Measurements from ENCODE around the gene KLHL26.
"Not testable (repeated sequence)": the region's sequence is repeated elsewhere in the genome, so short reads cannot be mapped to it uniquely, and the experiment has no call there.

The KLHL26 gene, protein sequence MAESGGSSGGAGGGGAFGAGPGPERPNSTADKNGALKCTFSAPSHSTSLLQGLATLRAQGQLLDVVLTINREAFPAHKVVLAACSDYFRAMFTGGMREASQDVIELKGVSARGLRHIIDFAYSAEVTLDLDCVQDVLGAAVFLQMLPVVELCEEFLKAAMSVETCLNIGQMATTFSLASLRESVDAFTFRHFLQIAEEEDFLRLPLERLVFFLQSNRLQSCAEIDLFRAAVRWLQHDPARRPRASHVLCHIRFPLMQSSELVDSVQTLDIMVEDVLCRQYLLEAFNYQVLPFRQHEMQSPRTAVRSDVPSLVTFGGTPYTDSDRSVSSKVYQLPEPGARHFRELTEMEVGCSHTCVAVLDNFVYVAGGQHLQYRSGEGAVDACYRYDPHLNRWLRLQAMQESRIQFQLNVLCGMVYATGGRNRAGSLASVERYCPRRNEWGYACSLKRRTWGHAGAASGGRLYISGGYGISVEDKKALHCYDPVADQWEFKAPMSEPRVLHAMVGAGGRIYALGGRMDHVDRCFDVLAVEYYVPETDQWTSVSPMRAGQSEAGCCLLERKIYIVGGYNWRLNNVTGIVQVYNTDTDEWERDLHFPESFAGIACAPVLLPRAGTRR

GRCh38 chr19:18636969-18637629 lies at the start of gene KLHL26:
Gene KLHL26, plus strand, starts transcription at chr19:18637028. Its CDS starts 27 bp downstream, at chr19:18637055.
- no peak for DNase-seq (ENCODE audit: extremely low read depth in 1 of 2, low read depth in 1 of 2)

- no peak for DNase-seq (ENCODE audit: extremely low read depth in 1 of 2, low read depth in 1 of 2)
Measured at GRCh38 chr19:18587561-18587960, 49.3 kb upstream of the KLHL26 start.

DNA sequence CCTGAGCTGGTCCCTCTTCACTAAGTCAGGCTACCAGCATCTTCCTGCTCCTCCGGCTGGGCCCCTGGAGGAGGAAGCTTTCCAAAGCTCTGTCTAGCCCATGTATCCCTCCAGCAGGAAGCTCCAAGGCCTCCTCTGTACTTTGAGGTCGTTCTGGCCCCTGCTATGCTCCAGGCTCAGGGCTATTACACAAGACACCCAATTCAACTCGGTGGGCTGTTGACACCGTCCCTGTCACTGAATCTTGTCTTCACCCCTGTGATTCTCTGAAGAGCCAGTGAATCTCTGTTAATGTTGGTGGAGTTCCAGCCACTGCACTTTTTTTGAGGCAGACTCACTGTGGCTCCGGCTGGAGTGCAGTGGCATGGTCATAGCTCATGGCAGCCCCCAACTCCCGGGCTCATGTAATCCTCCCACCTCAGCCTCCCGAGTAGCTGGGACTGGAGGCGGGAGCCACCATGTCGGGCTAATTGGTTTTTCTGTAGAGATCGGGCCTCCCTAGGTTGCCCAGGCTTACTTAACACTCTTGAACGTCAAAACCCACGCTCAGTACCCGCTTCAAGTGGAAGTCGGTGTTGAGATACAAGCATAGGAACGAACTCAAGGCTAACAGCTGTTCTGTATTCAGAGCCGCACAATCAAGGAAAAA lies 48.7 kb upstream of the KLHL26 start:
- no peak for DNase-seq (ENCODE audit: extremely low read depth in 1 of 2, low read depth in 1 of 2)

DNA sequence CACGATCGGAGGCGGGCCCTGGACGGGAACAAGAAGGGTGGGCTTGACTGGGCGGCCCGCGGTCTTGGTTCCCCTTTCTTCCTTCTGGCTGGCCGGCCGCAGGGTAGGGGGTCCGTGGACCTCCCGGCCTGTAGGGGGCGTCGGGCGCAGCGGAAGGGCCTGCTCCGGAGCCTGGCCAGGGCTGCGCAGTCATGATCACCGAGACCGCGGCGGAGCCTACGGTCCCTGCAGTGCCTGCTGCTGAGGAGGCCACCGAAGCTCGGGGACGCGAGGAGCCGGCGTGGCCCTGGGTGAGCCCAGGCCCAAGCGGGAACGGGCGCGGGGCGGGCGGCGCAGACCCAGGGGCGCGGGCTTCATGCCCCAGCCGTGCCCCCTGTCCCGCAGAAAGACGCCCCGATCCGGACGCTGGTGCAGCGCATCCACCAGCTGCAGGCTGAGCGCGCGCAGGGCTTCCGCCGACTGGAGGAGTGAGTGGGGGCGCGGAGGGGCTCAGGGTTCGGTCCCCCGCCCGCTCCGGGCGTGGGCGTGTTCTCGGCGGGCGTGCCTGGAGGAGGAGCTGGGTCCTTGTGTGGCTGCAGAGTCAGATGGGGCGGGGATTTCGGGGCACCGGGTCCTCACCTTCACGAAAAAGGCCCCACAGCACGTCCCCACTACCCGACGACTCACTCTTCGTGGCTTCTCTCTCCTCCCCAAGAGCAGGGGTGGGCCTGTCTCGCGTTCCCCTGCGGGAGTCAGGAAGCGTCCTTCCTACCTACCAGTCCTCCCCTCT lies 48.0 kb upstream of the KLHL26 start, which contains the start of gene REX1BD:
Gene REX1BD, plus strand, starts transcription at position 188 of the 769 bp plus-strand sequence. Its CDS starts 4 bp downstream, at position 192.
- DNase-seq (ENCODE audit: extremely low read depth in 1 of 2, low read depth in 1 of 2), result peak; percentile 76 to 79

DNA sequence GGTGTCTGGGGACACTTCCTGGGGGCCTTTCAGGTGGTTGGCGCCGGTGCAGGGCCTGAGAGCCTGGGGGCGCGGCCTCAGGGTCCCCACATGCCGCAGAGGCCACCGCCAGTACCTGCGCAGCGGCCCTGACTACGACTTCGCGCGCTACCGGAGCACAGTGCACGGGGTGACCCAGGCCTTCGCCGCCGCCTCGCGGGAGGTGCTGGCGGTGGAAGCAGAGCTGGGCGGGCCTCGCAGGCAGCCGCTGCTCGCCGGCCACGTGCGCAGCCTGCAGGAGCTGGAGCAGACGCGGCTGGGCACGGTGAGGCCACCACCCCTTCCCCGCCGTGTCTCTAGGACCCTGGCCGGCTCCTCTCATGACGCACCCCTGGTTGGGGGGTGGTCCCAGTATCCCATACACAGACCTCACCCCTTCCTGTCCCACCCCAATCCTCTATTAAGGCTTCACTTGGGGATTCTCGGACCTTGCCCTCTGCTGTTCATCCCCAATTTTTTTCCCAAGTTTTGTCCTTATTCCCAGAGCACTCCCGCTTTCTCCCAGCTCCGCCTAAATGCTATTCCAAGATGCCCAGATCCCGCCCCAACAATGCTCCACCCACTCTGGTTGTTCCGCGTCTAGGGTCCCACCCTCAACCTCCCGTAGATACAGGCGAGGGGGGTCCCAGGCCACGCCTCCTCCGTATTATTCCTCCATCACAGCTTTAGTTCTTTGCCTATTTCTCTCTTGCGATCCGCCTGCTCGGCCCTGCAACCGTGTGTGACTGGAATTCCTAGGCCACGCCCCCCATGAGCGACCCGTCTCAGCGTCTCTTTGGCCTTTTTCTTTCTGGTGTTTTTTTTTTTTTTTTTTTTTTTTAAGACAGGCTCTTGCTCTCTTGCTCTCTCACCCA lies 47.2 kb upstream of the KLHL26 start:
- DNase-seq (ENCODE audit: extremely low read depth in 1 of 2, low read depth in 1 of 2), result peak; percentile 40 to 53

DNA sequence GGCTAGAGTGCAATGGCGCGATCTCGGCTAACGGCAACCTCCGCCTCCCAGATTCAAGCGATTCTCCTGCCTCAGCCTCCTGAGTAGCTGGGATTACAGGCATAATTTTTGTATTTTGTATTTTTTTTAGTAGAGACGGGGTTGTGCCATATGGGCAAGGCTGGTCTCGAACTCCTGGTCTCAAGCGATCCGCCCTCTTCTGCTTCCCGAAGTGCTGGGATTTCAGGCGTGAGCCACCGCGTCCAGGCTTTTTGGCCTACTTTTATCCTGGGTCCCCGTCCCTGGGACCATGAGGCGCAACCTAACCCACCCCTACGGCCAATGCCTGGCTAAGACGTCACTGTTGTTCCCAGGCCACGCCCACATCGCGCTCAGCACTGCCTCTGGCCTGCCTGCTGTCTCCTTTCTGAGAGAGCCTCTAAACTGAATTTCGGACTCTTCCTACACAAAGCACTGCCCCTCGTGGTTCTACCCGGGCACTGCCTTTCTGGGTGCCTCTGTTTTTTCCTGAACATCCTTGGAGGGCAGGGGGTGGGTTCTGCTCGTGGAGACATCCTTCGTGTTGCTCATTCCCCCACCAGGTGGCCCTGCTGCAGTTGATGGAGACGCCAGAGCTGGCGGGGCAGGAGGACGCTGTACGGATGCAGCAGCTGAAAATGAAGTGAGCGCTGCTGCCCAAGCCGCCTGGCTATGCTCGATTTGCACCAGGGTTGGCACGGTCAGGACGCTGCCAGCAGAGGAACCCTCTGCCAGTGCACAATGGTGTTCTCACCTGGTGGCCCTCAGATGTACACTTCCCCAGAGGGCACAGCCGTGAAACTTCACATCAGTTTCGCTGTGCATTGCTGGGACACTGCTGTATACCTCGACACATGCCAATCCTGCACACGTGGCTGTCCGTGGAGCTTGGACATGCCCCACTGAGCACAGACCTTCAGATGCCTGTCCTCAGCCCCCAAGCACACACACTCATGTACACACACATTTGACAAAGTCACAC lies 46.3 kb upstream of the KLHL26 start:
- DNase-seq (ENCODE audit: extremely low read depth in 1 of 2, low read depth in 1 of 2), result no peak

DNA sequence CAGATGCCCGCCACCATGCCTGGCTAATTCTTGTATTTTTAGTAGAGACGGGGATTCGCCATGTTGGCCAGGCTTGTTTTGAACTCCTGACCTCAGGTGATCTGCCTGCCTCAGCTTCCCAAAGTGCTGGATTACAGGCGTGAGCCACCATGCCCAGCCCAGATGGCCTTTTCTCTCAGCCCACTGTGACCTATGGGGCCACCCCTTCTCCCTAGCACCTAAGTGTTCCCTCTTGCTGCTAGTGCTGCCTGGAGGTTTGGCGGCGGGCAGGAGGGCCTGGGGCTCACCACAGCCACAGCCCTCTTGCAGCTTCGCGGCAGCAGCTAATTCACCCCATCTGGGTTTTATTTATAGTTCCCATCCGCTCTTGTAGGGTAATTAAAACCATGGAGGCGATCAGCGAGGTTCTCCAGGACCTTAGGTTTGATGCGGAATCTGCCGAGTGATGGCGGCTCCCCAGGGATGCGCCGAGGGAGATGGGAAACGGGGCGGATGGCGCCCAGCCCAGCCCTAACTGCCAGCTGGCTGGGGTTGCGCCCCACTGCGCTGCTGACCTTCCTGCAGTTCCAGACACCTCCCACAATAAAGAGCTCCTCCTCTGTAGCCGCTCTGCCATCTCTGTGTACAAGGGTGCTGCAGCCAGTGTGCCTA lies 45.0 kb upstream of the KLHL26 start:
- no peak for DNase-seq (ENCODE audit: extremely low read depth in 1 of 2, low read depth in 1 of 2)

GRCh38 chr19:18592732-18593131 lies 44.1 kb upstream of the KLHL26 start:
- DNase-seq (ENCODE audit: extremely low read depth in 1 of 2, low read depth in 1 of 2), result not testable (repeated sequence)

DNA sequence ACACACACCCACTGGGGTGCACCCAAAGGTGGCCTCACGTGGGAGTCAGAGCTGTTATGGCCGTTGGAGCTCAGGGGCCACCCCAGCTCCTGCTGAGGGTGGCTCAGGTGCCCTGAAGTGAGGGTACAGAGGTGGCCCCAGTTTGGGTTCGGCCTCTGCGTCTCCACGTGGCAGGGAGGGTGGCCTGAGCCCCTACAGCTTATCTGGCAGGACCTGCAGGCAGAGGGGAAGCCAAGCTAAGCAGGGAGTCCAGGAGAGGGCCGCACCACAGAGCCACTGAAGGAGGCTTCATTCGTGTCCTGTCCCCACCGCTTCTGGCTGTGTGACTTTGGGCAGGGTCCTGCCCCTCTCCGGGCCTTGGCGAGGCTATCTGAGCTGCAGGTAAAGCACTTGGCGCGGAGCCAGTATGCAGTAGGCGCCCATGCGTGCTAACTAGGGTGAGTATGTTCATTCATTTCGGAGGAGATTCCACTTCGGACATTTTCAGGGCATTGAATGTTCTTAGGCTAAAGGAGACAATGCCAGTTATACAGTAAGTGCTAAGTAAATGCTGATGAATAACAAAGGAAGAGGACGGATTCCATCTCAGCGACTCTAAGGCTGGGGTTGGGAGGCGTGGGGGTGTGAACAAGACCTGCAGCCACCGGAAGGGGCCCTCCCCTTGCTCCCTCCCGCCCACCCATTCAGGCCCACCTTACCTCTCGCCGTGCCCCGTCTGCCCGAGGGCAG lies 43.3 kb upstream of the KLHL26 start:
- DNase-seq (ENCODE audit: extremely low read depth in 1 of 2, low read depth in 1 of 2), result no peak

- DNase-seq (ENCODE audit: extremely low read depth in 1 of 2, low read depth in 1 of 2), result peak; percentile 35 to 47
Measured at GRCh38 chr19:18594096-18594823, 42.6 kb upstream of the KLHL26 start.

DNA sequence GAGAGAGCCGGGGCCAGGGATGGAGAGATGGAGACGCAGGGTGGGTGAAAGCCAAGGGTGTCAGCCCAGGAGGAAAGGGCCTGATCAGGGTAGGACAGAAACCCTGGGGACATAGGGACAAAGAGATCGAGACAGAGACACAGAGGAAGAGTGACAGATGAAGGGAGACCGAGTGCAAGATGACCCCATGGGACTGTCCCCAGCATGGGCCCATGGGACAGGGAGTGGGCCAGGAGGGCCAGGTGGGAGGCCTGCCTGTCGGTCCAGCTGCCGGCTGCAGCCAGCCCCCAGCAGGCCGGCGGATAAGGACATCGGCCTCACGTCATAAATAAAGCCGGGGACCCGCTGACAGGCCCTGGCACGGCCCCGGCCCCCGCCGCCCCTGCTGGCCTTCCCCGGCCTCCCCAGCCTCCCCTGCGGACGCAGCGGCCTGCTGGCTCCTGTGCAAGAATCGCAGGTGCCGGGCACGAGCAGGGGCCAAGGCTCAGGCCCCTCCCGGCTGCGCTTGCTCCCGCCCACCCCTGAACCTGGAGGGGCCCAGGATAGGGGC lies 41.9 kb upstream of the KLHL26 start:
- DNase-seq (ENCODE audit: extremely low read depth in 1 of 2, low read depth in 1 of 2), result no peak

- no peak for DNase-seq (ENCODE audit: extremely low read depth in 1 of 2, low read depth in 1 of 2)
Measured at GRCh38 chr19:18595475-18595874, 41.4 kb upstream of the KLHL26 start.

- no peak for DNase-seq (ENCODE audit: extremely low read depth in 1 of 2, low read depth in 1 of 2)
Measured at GRCh38 chr19:18596752-18597157, 40.1 kb upstream of the KLHL26 start.

- DNase-seq (ENCODE audit: extremely low read depth in 1 of 2, low read depth in 1 of 2), result no peak
Measured at GRCh38 chr19:18597809-18598660, 38.8 kb upstream of the KLHL26 start.

DNA sequence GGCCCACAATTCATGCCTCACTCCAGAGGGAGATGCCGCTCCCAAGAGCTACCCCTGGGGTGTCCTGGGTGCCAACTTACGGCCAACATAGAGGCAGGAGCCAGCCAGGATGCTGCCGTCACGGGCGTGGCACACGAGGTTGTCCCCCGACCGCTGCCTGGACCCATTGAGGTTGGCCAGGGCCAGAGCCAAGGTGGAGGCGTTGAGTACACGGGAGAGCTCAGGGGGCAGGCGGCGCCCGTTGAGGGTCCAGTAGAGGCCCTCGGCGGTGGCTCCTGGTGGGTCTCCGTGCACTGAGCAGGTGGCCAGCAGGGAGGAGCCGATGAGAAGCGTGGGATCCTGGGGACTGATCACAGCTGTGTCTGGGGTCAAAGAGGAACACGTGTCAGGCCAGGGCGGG lies 37.3 kb upstream of the KLHL26 start:
- no peak for DNase-seq (ENCODE audit: extremely low read depth in 1 of 2, low read depth in 1 of 2)
